HepG2 (cell line): Measurements from ENCODE around the gene AARSD1. TPM values are rescaled to one million over a fixed set of nuclear protein-coding genes. Genes with fewer than 3 reads are reported as not detected.

ENCODE experiments used
- BCLAF1 ChIP-seq: fragments of 450-650 bp; IDR thresholded peaks from 2 replicates; pipeline ENCODE4 v1.6.1; 2017; ENCODE audit warnings: mild to moderate bottlenecking
- HIVEP1 ChIP-seq: sonication (generic); formaldehyde crosslinking; IDR thresholded peaks from 2 replicates; pipeline ENCODE4 v1.4.0; 2020; ENCODE audit warnings: mild to moderate bottlenecking, missing genetic modification reagents
- HNRNPK ChIP-seq: fragments of 200-400 bp; formaldehyde crosslinking; IDR thresholded peaks from 2 replicates; pipeline ENCODE4 v1.6.1; 2018; ENCODE audit warnings: low read length, low read depth, moderate library complexity, mild to moderate bottlenecking; ENCODE audit not compliant: poor library complexity, severe bottlenecking
- KLF16 ChIP-seq, 2 experiments: sonication (generic) in 1 of 2; formaldehyde crosslinking in 1 of 2; IDR thresholded peaks; 2 replicates each; pipeline versions ENCODE4 v1.6.1 to v1.8.0; 2016 to 2023; ENCODE audit warnings: missing genetic modification reagents in 2 of 2, missing compliant biosample characterization in 1 of 2
- MIXL1 ChIP-seq: IDR thresholded peaks from 2 replicates; pipeline ENCODE4 v1.6.1; 2016
- PAXIP1 ChIP-seq: sonication (generic); formaldehyde crosslinking; conservative IDR thresholded peaks from 2 replicates; pipeline ENCODE4 v1.4.0; 2020; ENCODE audit warnings: mild to moderate bottlenecking, missing genetic modification reagents, moderate library complexity
- PTBP1 ChIP-seq: fragments of 200-400 bp; formaldehyde crosslinking; IDR thresholded peaks from 2 replicates; pipeline ENCODE4 v1.6.1; 2018; ENCODE audit warnings: low read length, low read depth; ENCODE audit not compliant: poor library complexity, severe bottlenecking
- TFDP1 ChIP-seq: IDR thresholded peaks from 2 replicates; pipeline ENCODE4 v1.6.1; 2016; ENCODE audit warnings: missing compliant biosample characterization, missing genetic modification reagents, borderline replicate concordance
- ZBTB44 ChIP-seq: sonication (generic); formaldehyde crosslinking; IDR thresholded peaks from 2 replicates; pipeline ENCODE4 v1.4.0; 2020; ENCODE audit warnings: missing genetic modification reagents
- ZNF503 ChIP-seq: sonication (generic); formaldehyde crosslinking; IDR thresholded peaks from 2 replicates; pipeline ENCODE4 v1.4.0; 2020; ENCODE audit warnings: missing genetic modification reagents
- polyA plus RNA-seq, 8 experiments: library from polyadenylated mRNA; depleted of rRNA in 3 of 8; stranded (reverse) in 7 of 8; unstranded in 1 of 8; fragments of >200 nt; fragmentation: Illumina TruSeq in 4 of 8; extraction: Trizol in 4 of 8; gene quantifications; 2 replicates each; pipeline versions ENCODE4 v1.2.1 to v1.2.3, GENCODE V29; 2011 to 2016; ENCODE audit warnings: low read depth in 4 of 8, missing spikeins in 1 of 8, mixed read lengths in 1 of 8; ENCODE audit not compliant: insufficient read depth in 1 of 8
- total RNA-seq, 5 experiments: library from RNA; depleted of rRNA; stranded (reverse); fragments of >200 nt; fragmentation: Illumina TruSeq; extraction: Trizol; gene quantifications; 2 replicates each; pipeline ENCODE4 v1.2.3, GENCODE V29; 2016; ENCODE audit warnings: low read depth in 1 of 5
- TF ChIP-seq, protein P1 (sequence below): sonication (generic); formaldehyde crosslinking; IDR thresholded peaks from 2 replicates; pipeline ENCODE4 v1.9.0; 2021; ENCODE audit warnings: missing genetic modification reagents, mild to moderate bottlenecking, borderline replicate concordance
- TF ChIP-seq, protein P2 (sequence below): sonication (generic); formaldehyde crosslinking; IDR thresholded peaks from 2 replicates; pipeline ENCODE4 v1.4.0; 2020; ENCODE audit warnings: missing genetic modification reagents

The AARSD1 gene
- total and polyA plus RNA-seq, 2 of the 13 experiments (the other 11 are each of a cell fraction or from before 2014, with no cell fraction given), result 24.7 to 29.3 TPM

- TF ChIP-seq BCLAF1 (no peak), KLF16 (CRISPR knock-in tag; IDR thresholded peaks at IDR 0.05) (peak in 1 of 2 experiments; percentile 99; a peak in 2 of 4 replicates), HIVEP1 (CRISPR knock-in tag) (peak; percentile 84), ZNF503 (CRISPR knock-in tag) (peak; percentile 98), PTBP1 (peak; percentile 22), HNRNPK (no peak), PAXIP1 (CRISPR knock-in tag) (peak; percentile 91), TFDP1 (CRISPR knock-in tag) (peak; percentile 97), ZBTB44 (CRISPR knock-in tag) (peak; percentile 61), MIXL1 (CRISPR knock-in tag) (peak; percentile 99)
- TF ChIP-seq, protein P1, sequence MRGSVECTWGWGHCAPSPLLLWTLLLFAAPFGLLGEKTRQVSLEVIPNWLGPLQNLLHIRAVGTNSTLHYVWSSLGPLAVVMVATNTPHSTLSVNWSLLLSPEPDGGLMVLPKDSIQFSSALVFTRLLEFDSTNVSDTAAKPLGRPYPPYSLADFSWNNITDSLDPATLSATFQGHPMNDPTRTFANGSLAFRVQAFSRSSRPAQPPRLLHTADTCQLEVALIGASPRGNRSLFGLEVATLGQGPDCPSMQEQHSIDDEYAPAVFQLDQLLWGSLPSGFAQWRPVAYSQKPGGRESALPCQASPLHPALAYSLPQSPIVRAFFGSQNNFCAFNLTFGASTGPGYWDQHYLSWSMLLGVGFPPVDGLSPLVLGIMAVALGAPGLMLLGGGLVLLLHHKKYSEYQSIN (CRISPR knock-in tag), result no peak; the same call in 1 of the 2 replicates
- TF ChIP-seq, protein P2, sequence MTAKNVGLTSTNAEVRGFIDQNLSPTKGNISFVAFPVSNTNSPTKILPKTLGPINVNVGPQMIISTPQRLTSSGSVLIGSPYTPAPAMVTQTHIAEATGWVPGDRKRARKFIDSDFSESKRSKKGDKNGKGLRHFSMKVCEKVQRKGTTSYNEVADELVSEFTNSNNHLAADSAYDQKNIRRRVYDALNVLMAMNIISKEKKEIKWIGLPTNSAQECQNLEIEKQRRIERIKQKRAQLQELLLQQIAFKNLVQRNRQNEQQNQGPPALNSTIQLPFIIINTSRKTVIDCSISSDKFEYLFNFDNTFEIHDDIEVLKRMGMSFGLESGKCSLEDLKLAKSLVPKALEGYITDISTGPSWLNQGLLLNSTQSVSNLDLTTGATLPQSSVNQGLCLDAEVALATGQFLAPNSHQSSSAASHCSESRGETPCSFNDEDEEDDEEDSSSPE, result peak; percentile 97
Measured at GRCh38 chr17:42997984-42998938, 34.0 kb upstream of the AARSD1 start, which contains the start of gene RPL27 (continued).
